SK-N-SH (cell line): ENCODE measurements around the gene OPCML.

Experiments
- JUND ChIP-seq: IDR thresholded peaks from 2 replicates; pipeline ENCODE4 v1.4.0; 2012
- RXRA ChIP-seq: IDR thresholded peaks from 2 replicates; pipeline ENCODE4 v1.4.0; 2012; ENCODE audit warnings: low read depth, mild to moderate bottlenecking, borderline replicate concordance
- USF2 ChIP-seq: fragments of 150-350 bp; IDR thresholded peaks from 2 replicates; pipeline ENCODE4 v1.6.1; 2017; ENCODE audit warnings: antibody characterized with exemption, low read length, low read depth, borderline replicate concordance
- TF ChIP-seq, protein P1 (sequence below): fragments of 200-600 bp; sonication (generic); IDR thresholded peaks from 2 replicates; pipeline ENCODE4 v1.6.1; 2017; ENCODE audit warnings: antibody characterized with exemption, mild to moderate bottlenecking, moderate library complexity

DNA sequence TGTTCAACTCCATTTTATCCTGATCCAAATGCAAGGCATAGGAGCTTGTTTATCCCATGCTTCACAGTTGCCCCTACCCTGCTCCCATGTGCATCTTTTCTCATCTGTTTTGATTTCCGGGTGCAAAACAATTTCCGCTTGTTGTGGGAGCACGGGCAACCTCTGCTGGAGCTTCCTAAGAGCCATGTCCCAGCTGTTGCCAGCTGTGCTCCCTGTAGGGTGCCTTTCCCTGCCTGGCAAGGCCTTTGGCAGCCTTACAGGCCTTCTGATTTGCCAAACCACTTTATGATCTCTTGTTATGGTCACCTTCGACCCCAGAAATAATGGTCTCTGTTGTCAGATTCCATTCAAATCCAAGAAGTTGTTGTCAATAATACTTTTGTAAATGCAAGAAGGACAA is 1038.5 kb downstream of the OPCML start:
- TF ChIP-seq, protein P1, sequence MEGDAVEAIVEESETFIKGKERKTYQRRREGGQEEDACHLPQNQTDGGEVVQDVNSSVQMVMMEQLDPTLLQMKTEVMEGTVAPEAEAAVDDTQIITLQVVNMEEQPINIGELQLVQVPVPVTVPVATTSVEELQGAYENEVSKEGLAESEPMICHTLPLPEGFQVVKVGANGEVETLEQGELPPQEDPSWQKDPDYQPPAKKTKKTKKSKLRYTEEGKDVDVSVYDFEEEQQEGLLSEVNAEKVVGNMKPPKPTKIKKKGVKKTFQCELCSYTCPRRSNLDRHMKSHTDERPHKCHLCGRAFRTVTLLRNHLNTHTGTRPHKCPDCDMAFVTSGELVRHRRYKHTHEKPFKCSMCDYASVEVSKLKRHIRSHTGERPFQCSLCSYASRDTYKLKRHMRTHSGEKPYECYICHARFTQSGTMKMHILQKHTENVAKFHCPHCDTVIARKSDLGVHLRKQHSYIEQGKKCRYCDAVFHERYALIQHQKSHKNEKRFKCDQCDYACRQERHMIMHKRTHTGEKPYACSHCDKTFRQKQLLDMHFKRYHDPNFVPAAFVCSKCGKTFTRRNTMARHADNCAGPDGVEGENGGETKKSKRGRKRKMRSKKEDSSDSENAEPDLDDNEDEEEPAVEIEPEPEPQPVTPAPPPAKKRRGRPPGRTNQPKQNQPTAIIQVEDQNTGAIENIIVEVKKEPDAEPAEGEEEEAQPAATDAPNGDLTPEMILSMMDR: no peak
- TF ChIP-seq RXRA: no peak
- TF ChIP-seq USF2: no peak
- TF ChIP-seq JUND: no peak
